Measurements from ENCODE around the gene MIGA1. TPM values are rescaled to one million over a fixed set of nuclear protein-coding genes. Genes with fewer than 3 reads are reported as not detected.

MIGA1 gene
- total RNA-seq, 1 donor from 2014 or later = 11.2 TPM

DNA sequence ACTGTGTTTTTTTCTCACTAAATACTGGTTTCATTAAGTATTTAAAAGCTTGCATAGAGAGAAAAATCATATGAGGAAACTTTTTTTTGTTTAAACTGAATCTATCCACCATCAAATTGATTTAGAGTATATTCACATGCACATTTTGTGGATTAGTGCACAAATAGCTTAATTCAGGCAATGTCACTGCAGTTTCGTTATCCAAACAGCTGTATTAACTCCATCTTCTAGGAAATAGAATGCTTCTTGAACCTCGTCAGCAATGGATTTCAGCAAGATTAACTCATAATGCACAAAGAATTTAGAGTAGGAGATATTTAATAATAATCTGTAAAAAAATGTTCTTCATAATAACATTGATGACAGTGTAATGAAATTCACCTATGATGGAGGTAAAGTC lies 146.5 kb downstream of the MIGA1 start:
- Histone ChIP-seq H3K4me3 (peak overlapping the region; percentile 34), H3K9me3 (replicated peaks) (no peaks in the 10 kb centered on the region), H3K27me3 (ENCODE audit: low read depth) (no peaks in the 10 kb centered on the region), H3K4me1 (peaks cover 13% of the 10 kb centered on the region), H3K27ac (replicated peaks) (peak overlapping the region; percentile 14), H3K36me3 (peaks cover 85% of the 10 kb centered on the region)
- intact Hi-C loops (cut with micrococcal nuclease) = no loop called here
- TF ChIP-seq CTCF (IDR thresholded peaks at IDR 0.05; ENCODE audit: borderline replicate concordance) = no peak
- DNase-seq = no peak

DNA sequence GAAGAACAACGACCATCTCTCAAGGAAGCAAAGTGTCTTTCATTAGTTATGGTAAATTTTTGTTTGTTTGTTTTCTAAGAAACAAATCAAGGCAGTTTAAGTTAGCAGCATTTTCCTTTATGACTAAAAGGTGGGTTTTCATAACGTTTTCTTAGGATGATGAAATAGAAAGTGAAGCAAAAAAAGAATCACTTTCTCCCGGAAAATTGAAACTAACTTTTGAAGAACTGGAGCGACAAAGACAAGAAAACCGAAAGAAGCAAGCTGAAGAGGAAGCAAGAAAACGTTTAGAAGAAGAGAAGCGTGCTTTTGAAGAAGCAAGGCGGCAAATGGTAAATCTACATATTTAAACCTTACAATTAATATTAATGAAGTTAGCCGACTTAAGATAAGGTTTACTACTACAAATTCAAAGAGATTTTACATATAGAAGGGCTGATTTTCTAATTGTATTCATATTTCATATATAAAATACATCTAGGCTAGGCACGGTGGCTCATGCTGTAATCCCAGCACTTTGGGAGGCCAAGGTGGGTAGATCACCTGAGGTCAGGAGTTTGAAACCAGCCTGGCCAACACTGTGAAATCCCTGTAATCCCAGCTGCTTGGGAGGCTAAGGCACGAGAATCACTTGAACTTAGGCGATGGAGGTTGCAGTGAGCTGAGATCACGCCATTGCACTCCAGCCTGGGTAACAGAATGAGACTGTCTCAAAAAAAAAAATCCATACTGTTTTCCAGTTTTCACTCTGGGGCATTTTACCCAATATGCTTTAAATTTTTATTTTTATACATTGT lies 147.3 kb downstream of the MIGA1 start:
- Histone ChIP-seq H3K27ac (replicated peaks) (peak overlapping the region; percentile 21), H3K36me3 (peaks cover 84% of the 10 kb centered on the region), H3K9me3 (replicated peaks) (no peaks in the 10 kb centered on the region), H3K4me1 (peaks cover 13% of the 10 kb centered on the region), H3K4me3 (peak overlapping the region; percentile 34), H3K27me3 (ENCODE audit: low read depth) (no peaks in the 10 kb centered on the region)
- intact Hi-C loops (cut with micrococcal nuclease) = no loop called here
- TF ChIP-seq CTCF (IDR thresholded peaks at IDR 0.05; ENCODE audit: borderline replicate concordance) = no peak
- DNase-seq = no peak

DNA sequence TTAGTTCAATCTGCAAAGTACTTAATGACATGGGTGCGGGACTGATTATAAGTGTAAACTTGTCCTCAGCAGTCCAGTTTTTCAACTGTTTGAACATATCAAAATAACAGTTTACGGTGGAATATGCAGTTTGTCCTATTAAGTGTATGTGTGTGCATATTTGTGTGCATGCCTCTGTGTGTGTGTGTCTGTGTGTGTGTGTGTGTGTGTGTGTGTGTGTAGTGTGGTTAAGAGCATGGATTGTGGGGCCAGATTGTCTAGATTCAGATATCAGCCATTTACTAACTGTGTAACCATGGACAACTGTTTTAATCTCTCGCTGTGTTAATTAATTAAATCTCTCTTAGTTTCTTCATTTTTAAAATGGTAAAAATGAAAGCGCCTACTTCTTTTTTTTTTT lies 148.0 kb downstream of the MIGA1 start:
- no peak for TF ChIP-seq CTCF (IDR thresholded peaks at IDR 0.05; ENCODE audit: borderline replicate concordance)
- Histone ChIP-seq H3K27ac (replicated peaks) (no peak overlapping the region), H3K36me3 (peaks cover 85% of the 10 kb centered on the region), H3K27me3 (ENCODE audit: low read depth) (no peaks in the 10 kb centered on the region), H3K9me3 (replicated peaks) (no peaks in the 10 kb centered on the region), H3K4me1 (peaks cover 13% of the 10 kb centered on the region), H3K4me3 (no peak overlapping the region)
- intact Hi-C loops (cut with micrococcal nuclease) = no loop called here
- DNase-seq = no peak

Other genes with a start within 250 kb of the MIGA1 start
- gene ZZZ3, start 97.0 kb upstream of the MIGA1 start, total RNA-seq = 37.8 TPM
- 24.2 TPM for gene USP33, start 19.8 kb upstream of the MIGA1 start, total RNA-seq
- gene NEXN, start 109.0 kb downstream of the MIGA1 start, total RNA-seq = 391 TPM
- gene FUBP1, start 199.4 kb downstream of the MIGA1 start, total RNA-seq = 55.7 TPM
- 118 TPM for gene DNAJB4, start 225.3 kb downstream of the MIGA1 start, total RNA-seq

Data from left ventricle myocardium inferior (tissue), 1 donor.